CD4-positive, alpha-beta T cell treated with Interleukin-4 for 1 hour (primary cell): Measurements from ENCODE around the gene SELENON.
A peak's percentile ranks its signal among the peaks of the same experiment; 100 is the strongest.

Experiments used
- DNase-seq, 2 donors: peaks; one replicate each; pipeline ENCODE4 v3.0.0-alpha.2; 2020 to 2022

SELENON gene

DNA sequence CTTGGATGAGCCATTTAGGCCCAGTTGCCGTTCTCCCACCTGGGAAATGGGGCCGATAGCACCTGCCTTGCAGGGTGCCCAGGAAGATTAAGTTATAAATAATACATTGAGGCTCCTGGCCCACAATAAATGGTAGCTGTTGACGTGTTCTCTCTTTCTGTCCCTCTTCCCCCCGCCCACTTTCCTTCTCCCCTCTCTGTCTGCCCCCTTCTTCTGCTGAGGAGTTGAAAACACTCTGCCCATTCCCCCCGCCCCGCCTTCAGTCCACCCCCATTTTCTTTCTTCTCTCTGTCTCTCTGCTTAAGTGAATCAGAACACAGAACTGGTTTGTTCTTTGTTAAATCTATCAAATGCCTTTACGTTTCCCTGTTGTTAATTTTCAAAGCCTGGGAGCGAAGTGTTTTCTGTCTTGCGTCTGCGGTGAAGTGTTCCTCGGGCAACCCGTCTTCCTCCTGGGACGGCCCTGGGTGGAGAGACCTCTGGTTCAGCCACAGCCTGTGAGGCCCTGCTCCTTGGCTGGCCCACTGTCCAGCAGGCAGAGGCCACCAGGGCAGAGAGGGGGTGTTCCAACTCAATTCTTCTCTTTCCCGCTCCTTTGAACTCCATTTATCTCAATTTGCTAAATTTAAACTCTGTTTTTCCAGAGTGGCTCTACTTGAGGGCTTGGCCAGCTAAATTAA lies 29.3 kb upstream of the SELENON start:
- no peak for DNase-seq

DNA sequence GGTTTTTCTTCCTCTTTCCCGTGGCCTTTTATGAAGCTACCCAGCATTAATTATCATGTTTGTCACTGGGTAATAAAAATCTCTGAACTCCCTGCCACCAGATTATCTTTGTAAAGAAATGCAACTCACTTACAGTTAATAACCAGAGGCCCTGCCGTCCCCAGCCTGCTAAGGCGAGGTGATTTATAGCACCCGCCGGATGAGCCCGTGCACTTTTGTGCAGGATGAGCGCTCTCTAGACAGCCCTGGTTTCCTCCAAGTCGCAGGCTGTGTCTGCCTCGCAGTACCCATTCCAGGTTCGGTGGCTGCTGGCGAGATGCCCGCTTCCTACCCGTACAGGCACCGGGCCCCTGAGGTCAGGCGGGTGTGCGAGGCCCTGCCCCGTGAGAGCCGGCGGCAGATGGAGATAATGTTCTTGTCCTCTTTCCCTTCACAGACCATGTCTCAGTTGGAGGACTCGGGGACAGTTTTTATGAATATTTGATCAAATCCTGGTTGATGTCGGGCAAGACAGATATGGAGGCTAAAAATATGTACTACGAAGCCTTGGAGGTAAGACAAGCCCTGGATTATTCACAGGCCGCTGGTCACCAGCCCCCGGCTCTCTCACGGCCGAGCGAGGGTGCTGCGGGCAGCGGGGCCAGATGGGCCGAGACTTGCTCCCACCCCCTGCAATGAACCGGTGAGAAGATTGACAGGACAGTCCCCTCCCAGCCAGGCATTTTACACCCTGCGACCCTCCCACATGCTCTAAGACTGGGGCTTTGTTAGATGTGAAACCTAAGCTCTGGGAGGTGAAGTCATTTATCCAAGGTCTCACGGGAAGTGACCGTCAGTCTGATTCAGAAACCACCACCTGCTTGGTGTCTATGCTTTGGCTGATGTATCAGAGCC lies 28.5 kb upstream of the SELENON start:
- DNase-seq: peak in 1 of 2 donors; percentile 36

DNA sequence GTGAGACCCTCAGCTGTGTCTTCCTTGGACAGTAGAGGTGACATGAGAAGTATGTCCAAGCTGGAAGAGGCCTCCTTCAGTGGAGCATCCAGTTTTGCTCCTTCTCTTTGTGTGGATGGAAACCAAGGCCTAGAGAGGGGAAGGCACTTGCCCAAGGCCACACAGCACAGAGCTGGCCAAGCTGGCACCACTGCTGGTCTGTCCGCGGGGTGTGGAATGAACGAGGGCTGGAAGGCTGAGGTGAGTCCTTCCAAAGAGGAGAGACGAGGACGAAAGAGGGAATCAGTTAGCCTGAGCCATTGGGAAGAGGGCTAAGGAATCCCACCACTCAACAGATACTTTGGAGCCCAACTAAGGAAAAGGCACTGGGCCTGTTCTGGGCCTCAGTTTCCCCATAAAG lies 27.8 kb upstream of the SELENON start:
- DNase-seq: no peak

DNA sequence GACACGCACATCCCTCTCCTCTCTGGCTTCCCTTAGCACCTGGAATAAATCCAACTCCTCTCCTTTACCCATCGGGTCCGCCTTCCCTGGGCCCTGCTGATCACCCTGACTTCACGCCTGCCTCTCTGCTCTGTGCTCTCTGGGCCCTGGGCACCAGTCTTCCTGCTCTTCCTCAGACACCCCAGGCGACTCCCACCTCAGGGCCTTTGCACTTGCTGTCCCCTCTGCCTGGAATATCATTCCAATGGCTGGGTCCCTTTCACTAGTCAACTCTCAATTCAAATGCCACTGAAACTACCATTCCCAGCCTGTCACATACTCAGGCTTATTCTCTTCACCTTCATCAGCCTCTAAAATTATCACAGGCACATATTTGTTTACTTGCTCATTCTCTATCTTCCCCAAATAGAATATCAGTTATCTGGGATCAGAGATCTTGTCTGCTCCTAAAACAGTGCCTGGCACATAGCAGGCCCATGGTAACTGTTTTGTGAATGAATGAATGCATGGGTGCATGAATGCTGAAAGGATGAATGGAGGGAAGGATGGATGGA lies 27.2 kb upstream of the SELENON start:
- no peak for DNase-seq

DNA sequence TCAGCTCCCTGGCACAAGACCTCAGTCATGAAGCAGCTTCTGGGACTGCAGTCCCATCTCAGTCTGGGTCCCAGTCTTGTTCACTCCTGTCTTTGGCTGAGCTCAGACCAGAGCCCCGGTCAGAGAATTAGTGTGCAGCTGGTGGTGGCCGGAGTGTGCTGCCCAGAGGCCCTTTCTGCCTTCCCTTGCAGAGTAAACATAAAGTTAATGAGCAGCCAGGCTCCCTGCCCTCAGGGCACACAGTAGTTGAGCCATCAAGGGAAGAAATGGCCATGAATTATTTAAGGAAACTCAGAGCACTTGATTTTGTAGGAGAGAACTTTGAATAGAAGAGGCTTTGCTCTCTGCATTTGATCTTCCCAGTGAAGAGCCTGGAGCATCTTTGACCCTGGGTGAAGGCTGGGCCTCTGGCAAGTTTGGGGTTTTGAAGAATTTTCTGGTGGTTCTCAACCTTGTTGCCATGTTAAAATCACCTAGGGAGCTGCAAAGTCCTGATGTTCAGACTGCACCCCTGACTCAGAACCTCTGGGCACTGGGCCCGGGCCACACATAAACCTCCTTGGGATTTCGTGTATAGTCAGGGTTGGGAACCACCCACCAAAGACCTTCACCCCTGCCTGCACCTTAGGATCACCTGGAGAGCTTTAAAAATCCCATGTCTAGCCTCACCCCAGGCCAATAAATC lies 26.4 kb upstream of the SELENON start:
- DNase-seq: no peak

DNA sequence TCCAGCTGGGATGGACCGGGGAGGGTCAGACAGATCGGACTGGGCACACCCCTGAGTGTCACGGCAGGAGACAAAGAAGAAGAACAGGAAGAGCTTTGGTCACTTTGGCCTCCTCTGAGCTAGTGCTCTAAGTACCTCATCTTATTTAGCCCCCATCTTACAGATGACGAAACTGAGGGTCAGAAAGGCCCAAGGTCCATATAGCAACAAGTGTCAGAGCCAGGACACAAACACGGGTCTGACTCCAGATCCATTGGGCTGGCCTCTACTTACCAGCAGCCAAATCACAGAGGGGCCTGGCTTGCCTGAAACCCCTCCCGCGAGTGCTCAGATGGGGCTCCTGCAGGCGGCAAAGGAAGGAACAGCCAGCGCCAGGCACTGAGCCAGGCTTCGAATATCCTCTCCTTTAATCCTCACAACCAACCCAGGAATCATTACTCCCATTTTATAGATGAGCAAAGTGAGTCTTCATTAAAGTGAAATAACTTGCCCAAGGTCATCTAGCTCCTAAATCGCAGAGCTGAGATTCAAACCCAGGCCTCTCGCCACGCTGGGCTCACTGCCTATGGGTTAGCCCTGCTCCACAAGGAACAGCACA lies 25.7 kb upstream of the SELENON start:
- DNase-seq: peak in 1 of 2 donors; percentile 13

DNA sequence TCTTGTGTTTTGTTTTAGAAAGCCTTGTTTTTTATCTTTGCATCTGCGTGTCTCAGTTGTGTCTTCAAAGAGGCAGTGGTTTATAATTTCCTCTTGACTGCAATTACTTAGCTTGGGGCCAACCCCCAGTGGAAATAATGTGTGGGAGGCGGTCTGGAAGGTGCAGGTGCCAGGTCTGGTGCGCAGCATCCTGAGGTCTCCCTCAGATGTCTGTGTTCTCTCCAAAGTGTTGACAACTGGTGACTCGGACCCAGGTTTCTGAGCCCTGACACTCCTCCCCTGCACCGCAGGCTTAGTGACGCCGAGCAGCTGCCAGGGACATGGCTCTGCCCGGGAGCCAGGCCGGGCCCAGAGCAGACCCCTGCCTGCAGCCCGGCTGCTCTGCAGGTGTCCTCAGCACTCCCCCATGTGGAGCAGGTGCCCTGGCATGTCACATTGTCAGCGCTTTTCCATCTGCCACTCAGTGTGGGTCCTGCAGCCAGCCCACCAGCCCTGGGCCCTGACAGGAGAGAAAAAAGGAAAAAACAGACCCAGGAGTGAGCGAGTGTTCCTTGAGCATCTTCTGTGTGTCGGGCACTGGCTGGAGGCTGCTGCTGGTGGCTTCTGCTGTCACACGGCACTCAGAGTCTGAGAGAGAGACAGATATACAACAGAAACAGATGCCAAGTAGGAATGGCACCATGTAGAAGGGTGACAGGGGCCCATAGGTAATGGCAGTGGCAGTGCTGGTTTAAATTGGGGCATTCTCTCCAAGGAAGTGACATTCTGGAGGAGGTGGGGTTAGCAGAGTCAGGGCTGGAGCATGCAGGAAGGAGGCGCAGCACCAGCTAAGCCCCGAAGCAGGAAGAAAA lies 24.8 kb upstream of the SELENON start:
- DNase-seq: peak; percentile 82 to 85

DNA sequence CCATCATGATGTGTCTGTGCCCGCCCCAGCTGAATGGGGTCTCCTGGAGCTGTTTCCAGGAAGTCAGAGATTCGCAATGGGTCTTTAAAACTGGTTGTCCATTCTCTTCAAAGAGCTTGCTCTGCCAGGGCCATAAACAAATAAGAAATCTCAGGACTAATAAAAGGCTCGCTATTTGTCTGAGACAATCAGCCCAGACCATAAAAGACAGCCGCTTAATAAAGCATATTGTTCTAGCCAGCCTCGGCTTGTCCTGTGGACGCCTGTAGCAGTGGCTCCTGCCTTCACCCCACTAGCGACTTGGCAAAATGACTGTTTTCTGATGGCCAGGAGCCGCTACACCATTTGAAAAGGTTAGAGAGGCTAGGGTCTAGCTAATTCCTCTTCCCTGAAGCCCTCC lies 20.6 kb upstream of the SELENON start:
- no peak for DNase-seq

DNA sequence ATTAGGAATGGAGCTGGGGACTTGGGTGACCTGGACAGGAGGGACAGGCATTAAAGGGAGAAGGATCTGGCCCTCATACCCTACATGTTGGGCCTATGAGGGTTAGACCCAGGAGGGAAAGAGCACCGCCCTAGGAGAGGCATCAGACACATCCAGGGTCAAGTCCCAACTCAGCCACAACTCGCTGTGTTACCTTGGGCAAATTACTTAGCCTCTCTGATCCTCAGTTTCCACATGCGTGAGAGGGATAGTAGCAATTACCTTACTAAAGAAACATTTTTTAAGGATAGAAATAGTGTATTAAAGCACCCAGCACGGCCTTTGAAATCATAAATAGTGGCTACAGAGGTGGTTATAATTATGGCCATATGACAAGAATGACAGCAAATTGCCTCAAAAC lies 20.1 kb upstream of the SELENON start:
- no peak for DNase-seq

DNA sequence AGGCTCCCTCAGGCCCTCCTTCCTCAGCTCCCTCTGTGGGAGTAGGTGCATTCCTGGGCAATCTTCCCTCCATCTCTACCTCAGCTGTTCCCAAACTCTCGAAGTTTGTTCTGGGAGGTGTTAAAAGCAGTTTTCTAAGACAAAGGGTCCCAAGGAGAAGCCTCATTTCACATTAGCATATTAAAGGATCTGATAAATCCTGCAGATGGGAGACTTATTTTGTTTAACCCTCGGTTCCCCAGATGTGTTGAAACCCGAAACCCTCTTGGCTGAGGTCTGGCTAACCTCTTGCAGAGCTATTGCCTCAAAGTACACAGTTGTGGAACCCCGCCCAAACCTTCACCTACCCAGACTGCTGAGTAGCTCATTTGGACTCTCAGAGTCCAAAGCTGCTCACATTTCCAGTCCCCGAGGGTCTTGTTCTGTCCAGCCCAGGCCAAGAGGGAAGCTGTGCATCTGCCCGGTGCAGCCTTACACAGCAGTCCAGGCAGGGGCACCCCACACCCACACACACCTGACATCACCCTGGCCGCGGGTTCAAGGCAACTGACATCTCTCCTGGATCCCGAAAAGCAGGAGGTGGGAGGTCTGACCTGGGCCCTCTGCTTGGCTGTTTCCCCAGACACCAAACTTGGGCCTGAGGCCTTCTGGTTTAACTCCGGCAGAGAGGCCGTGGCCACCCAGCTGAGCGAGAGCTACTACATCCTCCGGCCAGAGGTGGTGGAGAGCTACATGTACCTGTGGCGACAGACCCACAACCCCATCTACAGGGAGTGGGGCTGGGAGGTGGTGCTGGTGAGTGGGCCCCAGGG lies 19.5 kb upstream of the SELENON start:
- no peak for DNase-seq

DNA sequence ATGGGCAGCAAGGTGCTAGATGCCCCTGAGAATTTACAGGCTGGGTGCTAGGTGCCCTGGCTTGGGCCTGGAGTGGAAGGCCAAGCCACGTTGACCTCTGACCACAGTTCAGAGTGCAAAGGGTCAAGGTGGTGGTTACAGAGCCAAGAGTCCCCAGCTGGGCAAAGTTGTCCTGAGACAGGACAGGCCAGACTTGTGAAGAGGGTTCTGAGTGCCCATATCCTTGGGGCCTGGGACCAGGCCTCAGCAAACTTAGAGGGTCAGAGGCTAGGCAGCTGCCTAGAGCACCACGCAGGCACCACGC lies 18.9 kb upstream of the SELENON start:
- DNase-seq: no peak

DNA sequence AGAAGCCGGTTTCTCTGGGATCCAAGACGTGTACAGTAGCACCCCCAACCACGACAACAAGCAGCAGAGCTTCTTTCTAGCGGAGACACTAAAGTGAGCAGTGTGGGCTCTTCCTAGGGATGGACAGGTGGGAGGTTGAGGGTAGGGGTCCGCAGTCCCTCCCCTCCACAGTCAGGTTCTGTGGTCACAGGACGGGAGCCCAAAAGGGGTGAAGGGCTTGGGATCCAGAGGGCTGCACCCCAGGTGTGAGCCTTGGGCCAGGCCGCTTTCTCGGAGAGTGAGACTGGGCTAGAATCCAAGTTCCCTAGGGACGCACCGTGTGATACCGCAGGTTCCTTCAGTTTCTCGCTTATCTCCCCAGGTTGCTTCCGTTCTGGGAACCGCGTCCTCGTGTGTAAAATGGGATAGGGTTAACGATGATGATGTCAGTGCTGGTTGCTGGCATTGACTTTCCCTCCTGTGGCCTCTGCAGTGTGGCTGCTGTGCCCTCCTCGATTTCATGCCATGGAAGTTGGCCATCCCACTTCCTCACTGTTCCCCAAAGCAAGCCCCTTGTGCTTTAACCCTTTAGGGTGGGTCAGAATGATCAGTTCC lies 17.3 kb upstream of the SELENON start:
- DNase-seq: no peak

DNA sequence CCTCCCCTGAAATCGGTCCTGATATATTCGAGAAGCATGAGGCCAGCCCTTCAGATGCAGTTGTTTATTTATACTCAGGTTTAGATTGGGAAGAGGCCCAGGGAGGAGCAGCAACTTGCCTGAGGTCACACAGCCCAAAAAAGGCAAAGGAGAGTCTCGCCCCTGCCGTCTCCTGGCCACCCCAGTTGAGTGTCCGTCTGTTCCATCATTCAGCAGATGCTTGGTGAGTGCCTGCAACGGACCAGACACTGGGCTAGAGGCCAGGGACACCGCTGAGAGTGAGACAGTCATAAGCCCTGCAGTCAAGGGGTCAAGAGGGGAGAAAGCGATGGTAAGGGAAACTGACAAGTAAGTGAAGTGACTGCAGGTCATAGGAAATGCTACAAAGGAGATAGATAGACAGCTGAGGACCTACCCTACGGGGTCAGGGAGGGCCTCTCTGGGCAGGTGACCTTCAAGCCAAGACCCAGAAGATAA lies 15.4 kb upstream of the SELENON start:
- DNase-seq: no peak

DNA sequence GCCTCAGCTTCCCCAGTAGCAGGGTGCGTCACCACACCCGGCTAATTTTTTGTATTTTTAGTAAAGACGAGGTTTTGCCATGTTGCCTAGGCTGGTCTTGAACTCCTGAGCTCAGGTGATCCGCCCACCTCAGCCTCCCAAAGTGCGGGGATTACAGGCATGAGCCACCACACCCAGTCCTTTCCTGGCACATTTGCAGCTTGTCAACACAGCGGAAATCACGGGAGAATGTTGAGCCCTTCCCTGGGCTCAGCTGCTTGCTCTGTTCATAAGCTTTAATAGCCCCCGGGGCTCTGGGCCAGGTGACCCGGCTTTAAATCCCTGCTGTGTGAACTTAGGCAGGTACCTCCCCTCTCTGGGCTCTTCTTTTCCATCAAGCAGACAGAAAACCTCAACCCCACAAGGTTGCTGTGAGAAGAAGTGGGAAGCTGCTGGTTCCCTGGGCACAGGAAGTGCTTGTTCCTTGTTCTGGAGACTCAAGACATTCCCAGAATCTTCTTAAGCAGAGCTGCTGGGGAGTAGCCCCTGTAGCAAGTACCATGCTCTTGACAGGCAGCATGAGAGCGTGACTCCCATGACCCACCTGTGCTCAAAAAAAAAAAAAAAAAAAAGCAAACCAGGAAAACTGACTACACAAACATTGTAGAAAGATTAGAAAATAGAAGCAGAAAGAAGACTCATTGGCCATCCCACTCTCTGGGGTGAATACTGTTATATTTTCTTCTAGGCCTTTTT lies 14.5 kb upstream of the SELENON start:
- DNase-seq: no peak

DNA sequence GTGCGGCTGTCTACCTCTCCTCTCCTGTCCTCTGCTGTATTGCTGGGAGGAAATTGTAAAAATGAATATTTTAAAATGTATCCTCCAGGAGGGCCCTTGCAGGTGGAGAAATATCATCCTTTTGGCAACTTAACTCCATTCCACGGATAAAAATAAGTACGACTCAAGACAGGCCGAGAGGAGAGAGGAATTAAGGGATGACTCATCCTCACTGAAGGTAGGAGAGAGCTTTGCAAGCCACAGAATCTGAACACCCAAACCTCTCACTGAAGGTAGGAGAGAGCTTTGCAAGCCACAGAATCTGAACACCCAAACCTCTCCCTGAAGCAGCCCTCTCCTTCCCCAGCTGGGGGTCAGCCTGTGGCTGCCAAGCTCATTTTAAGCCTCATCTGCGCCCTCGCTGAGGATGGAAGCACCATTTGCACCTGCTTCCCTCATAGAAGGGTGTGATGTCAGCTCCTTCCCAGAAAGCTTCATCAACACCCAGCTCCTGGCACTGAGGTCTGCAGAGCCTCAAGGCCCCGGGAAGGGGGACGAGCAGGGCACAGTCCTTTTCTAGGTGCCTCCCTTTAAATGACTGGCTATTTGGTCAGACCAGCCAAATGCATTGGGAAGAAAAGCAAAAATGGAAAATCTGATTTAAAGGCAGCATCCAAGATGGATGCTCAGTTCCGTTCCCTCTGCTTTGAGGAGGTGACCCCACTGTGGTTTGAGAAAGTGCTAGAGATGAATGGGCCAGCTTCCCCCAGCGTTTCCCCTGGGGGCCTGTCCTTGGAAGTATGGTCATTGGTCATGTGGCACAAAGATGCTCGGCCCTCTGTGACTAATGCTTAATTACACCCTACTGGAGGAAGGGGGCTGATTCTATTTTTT lies 12.9 kb upstream of the SELENON start:
- DNase-seq: no peak

DNA sequence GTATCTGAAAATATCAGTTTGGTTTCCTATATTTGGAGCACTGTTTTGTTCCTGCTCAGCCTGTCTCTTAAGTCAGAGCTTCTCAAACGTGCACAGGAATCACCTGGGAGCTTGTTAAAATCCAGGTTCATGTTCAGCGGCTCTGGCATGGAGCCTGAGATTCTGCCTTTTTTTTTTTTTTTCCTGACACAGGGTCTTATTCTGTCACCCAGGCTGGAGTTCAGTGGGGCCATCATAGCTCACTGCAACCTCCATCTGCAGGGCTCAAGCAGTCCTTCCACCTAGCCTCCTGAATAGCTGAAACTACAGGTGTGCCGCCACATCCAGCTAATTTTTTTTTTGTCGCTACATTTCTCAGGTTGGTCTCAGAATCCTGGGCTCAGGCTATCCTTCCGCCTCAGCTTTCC lies 12.2 kb upstream of the SELENON start:
- DNase-seq: no peak

DNA sequence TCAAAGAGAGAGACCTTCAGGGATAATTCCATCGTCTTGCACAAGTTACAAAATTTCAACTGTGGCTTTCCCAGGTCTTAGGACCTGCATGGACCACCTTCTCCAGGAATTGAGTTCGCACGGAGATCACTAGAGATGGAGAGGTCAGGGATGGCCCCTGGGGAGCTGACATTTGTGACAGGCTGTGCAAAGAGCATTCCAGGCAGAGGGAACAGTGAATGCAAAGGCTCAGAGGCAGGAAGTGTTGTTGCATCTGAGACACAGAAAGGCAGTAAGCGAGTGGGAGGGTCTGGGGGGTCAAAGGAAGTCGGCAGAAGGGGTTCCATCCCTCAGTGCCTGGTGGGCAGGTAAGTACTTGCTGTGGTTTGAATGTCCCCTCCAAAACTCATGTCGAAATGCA lies 9.5 kb upstream of the SELENON start:
- no peak for DNase-seq

DNA sequence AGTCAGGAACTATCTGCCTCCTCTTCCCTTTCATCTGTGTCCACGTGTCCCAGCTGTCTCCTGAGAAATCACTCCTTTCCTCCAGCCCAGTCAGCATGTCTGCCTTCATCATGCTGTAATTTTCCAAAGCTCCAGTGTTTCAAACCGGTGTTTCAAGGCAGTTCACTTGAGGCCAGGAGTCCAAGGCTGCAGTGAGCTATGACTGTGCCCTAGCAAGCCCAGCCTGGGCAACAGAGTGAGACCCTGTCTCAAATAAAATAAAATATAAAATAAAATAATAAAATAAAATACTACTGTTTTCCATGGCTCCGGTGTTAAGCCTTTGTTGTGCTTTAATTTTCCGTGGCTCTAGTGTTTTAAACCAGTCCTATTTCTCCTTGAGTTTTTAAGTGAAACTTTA lies 7.9 kb upstream of the SELENON start:
- no peak for DNase-seq

DNA sequence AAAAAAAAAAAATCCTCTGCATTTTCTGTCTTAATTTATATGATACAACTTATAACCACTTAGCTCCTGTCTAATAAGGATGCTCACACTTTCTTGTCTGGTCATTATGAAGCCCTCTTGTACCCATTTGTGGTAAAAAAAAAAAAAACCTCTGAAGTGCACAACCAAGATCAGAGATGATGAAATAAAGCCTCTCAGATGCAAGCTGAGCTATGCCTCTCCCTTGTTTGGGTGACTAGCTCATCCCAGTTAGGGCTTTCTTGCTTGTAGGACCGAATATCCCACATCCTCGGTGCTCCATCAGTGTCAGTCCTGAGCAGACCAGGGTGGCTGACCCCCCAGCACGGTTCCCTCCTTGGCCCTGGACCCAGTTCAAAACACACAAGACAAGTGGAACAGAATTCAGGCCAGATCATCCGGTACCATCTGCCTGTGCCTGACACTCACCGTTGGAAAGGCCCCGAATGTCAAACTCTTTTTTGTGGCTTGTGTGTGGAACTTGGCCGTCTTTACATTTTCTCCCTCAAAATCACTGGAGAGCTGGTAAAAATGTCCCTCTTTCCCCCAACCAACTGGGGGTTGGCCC lies 6.3 kb upstream of the SELENON start:
- no peak for DNase-seq
